Measurements from ENCODE around the gene EPS15. TPM values are rescaled to one million over a fixed set of nuclear protein-coding genes. Genes with fewer than 3 reads are reported as not detected.
"Not testable (repeated sequence)": the region's sequence is repeated elsewhere in the genome, so short reads cannot be mapped to it uniquely, and the experiment has no call there.

EPS15 gene
- total and polyA plus RNA-seq, 2 donors, result 28.9 to 35.3 TPM

- Histone ChIP-seq H3K27me3 (ENCODE audit: control insufficient read depth in 2 of 2, insufficient read depth in 1 of 2, low read length in 1 of 2) (no peaks in the 10 kb centered on the region), H3K4me1 (ENCODE audit: control insufficient read depth in 2 of 2, insufficient read depth in 2 of 2, low read length in 2 of 2) (no peaks in the 10 kb centered on the region), H3K27ac (ENCODE audit: low read depth in 1 of 2, low read length in 1 of 2) (no peak overlapping the region), H3K9me3 (ENCODE audit: control insufficient read depth in 2 of 2, insufficient read depth in 1 of 2, low read length in 1 of 2) (no peaks in the 10 kb centered on the region), H3K36me3 (ENCODE audit: control insufficient read depth in 2 of 2, insufficient read depth in 2 of 2, low read length in 1 of 2) (no peaks in the 10 kb centered on the region), H3K4me3 (ENCODE audit: low read length in 2 of 2) (no peak overlapping the region)
- 90% methylated on average over 3 of the region's 3 CpGs for WGBS
- DNase-seq (ENCODE audit: low read depth in 6 of 9, low spot score in 9 of 9), result no peak
These were observed 15.4 kb upstream of the EPS15 start for GRCh38 chr1:51534447-51534846.

- Histone ChIP-seq H3K27me3 (ENCODE audit: control insufficient read depth in 2 of 2, insufficient read depth in 1 of 2, low read length in 1 of 2) (no peaks in the 10 kb centered on the region), H3K9me3 (ENCODE audit: control insufficient read depth in 2 of 2, insufficient read depth in 1 of 2, low read length in 1 of 2) (no peaks in the 10 kb centered on the region), H3K4me3 (ENCODE audit: low read length in 2 of 2) (no peak overlapping the region), H3K4me1 (ENCODE audit: control insufficient read depth in 2 of 2, insufficient read depth in 2 of 2, low read length in 2 of 2) (no peaks in the 10 kb centered on the region), H3K36me3 (ENCODE audit: control insufficient read depth in 2 of 2, insufficient read depth in 2 of 2, low read length in 1 of 2) (no peaks in the 10 kb centered on the region), H3K27ac (ENCODE audit: low read depth in 1 of 2, low read length in 1 of 2) (no peak overlapping the region)
- WGBS, result 98% methylated on average over 1 of the region's 1 CpG
- no peak for DNase-seq (ENCODE audit: low read depth in 6 of 9, low spot score in 9 of 9)
These were observed 13.8 kb upstream of the EPS15 start for GRCh38 chr1:51532853-51533252.

- H3K4me3 ChIP-seq (ENCODE audit: low read length in 2 of 2); DNase-seq (ENCODE audit: low read depth in 6 of 9, low spot score in 9 of 9); H3K27ac ChIP-seq (ENCODE audit: low read depth in 1 of 2, low read length in 1 of 2); H3K27me3 ChIP-seq (ENCODE audit: control insufficient read depth in 2 of 2, insufficient read depth in 1 of 2, low read length in 1 of 2); H3K36me3 ChIP-seq (ENCODE audit: control insufficient read depth in 2 of 2, insufficient read depth in 2 of 2, low read length in 1 of 2); H3K4me1 ChIP-seq (ENCODE audit: control insufficient read depth in 2 of 2, insufficient read depth in 2 of 2, low read length in 2 of 2); H3K9me3 ChIP-seq (ENCODE audit: control insufficient read depth in 2 of 2, insufficient read depth in 1 of 2, low read length in 1 of 2): not testable (repeated sequence)
- 97% methylated on average over 4 of the region's 4 CpGs for WGBS
These were observed 11.4 kb upstream of the EPS15 start for GRCh38 chr1:51530447-51530846.

GRCh38 chr1:51527144-51527543 is 8.1 kb upstream of the EPS15 start:
- Histone ChIP-seq H3K9me3 (ENCODE audit: control insufficient read depth in 2 of 2, insufficient read depth in 1 of 2, low read length in 1 of 2) (no peaks in the 10 kb centered on the region), H3K4me1 (ENCODE audit: control insufficient read depth in 2 of 2, insufficient read depth in 2 of 2, low read length in 2 of 2) (no peaks in the 10 kb centered on the region), H3K36me3 (ENCODE audit: control insufficient read depth in 2 of 2, insufficient read depth in 2 of 2, low read length in 1 of 2) (no peaks in the 10 kb centered on the region)

GRCh38 chr1:51526248-51526647 is 7.2 kb upstream of the EPS15 start:
- no peak overlapping the region for H3K4me3 ChIP-seq (ENCODE audit: low read length in 2 of 2)
- no peaks in the 10 kb centered on the region for H3K27me3 ChIP-seq (ENCODE audit: control insufficient read depth in 2 of 2, insufficient read depth in 1 of 2, low read length in 1 of 2)
- H3K36me3 ChIP-seq (ENCODE audit: control insufficient read depth in 2 of 2, insufficient read depth in 2 of 2, low read length in 1 of 2), result no peaks in the 10 kb centered on the region
- 96% methylated on average over 3 of the region's 3 CpGs for WGBS
- no peaks in the 10 kb centered on the region for H3K9me3 ChIP-seq (ENCODE audit: control insufficient read depth in 2 of 2, insufficient read depth in 1 of 2, low read length in 1 of 2)
- H3K4me1 ChIP-seq (ENCODE audit: control insufficient read depth in 2 of 2, insufficient read depth in 2 of 2, low read length in 2 of 2), result no peaks in the 10 kb centered on the region
- DNase-seq (ENCODE audit: low read depth in 6 of 9, low spot score in 9 of 9), result no peak
- H3K27ac ChIP-seq (ENCODE audit: low read depth in 1 of 2, low read length in 1 of 2), result no peak overlapping the region

More at GRCh38 chr1:51527144-51527543, 8.1 kb upstream of the EPS15 start:
- no peak for DNase-seq (ENCODE audit: low read depth in 6 of 9, low spot score in 9 of 9)
- Histone ChIP-seq H3K27ac (ENCODE audit: low read depth in 1 of 2, low read length in 1 of 2) (no peak overlapping the region), H3K27me3 (ENCODE audit: control insufficient read depth in 2 of 2, insufficient read depth in 1 of 2, low read length in 1 of 2) (no peaks in the 10 kb centered on the region), H3K4me3 (ENCODE audit: low read length in 2 of 2) (no peak overlapping the region)

- peaks cover 0 to 4% of the 10 kb centered on the region in 2 donors for H3K4me1 ChIP-seq (ENCODE audit: control insufficient read depth in 2 of 2, insufficient read depth in 2 of 2, low read length in 2 of 2)
- no peaks in the 10 kb centered on the region for H3K27me3 ChIP-seq (ENCODE audit: control insufficient read depth in 2 of 2, insufficient read depth in 1 of 2, low read length in 1 of 2)
- no peak for DNase-seq (ENCODE audit: low read depth in 6 of 9, low spot score in 9 of 9)
- H3K4me3 ChIP-seq (ENCODE audit: low read length in 2 of 2), result no peak overlapping the region
- 94% methylated on average over 2 of the region's 2 CpGs for WGBS
- no peaks in the 10 kb centered on the region for H3K36me3 ChIP-seq (ENCODE audit: control insufficient read depth in 2 of 2, insufficient read depth in 2 of 2, low read length in 1 of 2)
- no peaks in the 10 kb centered on the region for H3K9me3 ChIP-seq (ENCODE audit: control insufficient read depth in 2 of 2, insufficient read depth in 1 of 2, low read length in 1 of 2)
- no peak overlapping the region for H3K27ac ChIP-seq (ENCODE audit: low read depth in 1 of 2, low read length in 1 of 2)
These were observed 6.2 kb upstream of the EPS15 start for GRCh38 chr1:51525295-51525694.

- WGBS, result 97% methylated on average over 1 of the region's 1 CpG
- H3K27ac ChIP-seq (ENCODE audit: low read depth in 1 of 2, low read length in 1 of 2), result no peak overlapping the region
- H3K36me3 ChIP-seq (ENCODE audit: control insufficient read depth in 2 of 2, insufficient read depth in 2 of 2, low read length in 1 of 2), result no peaks in the 10 kb centered on the region
- DNase-seq (ENCODE audit: low read depth in 6 of 9, low spot score in 9 of 9), result no peak
- H3K27me3 ChIP-seq (ENCODE audit: control insufficient read depth in 2 of 2, insufficient read depth in 1 of 2, low read length in 1 of 2), result no peaks in the 10 kb centered on the region
- H3K4me1 ChIP-seq (ENCODE audit: control insufficient read depth in 2 of 2, insufficient read depth in 2 of 2, low read length in 2 of 2), result peaks cover 0 to 4% of the 10 kb centered on the region in 2 donors
- no peaks in the 10 kb centered on the region for H3K9me3 ChIP-seq (ENCODE audit: control insufficient read depth in 2 of 2, insufficient read depth in 1 of 2, low read length in 1 of 2)
- no peak overlapping the region for H3K4me3 ChIP-seq (ENCODE audit: low read length in 2 of 2)
These were observed 5.8 kb upstream of the EPS15 start for GRCh38 chr1:51524817-51525216.

- H3K36me3 ChIP-seq (ENCODE audit: control insufficient read depth in 2 of 2, insufficient read depth in 2 of 2, low read length in 1 of 2), result no peaks in the 10 kb centered on the region
- H3K9me3 ChIP-seq (ENCODE audit: control insufficient read depth in 2 of 2, insufficient read depth in 1 of 2, low read length in 1 of 2), result no peaks in the 10 kb centered on the region
- H3K27me3 ChIP-seq (ENCODE audit: control insufficient read depth in 2 of 2, insufficient read depth in 1 of 2, low read length in 1 of 2), result no peaks in the 10 kb centered on the region
- peaks cover 0 to 4% of the 10 kb centered on the region in 2 donors for H3K4me1 ChIP-seq (ENCODE audit: control insufficient read depth in 2 of 2, insufficient read depth in 2 of 2, low read length in 2 of 2)
- WGBS, result 98% methylated on average over 4 of the region's 4 CpGs
- H3K4me3 ChIP-seq (ENCODE audit: low read length in 2 of 2), result no peak overlapping the region
- no peak overlapping the region for H3K27ac ChIP-seq (ENCODE audit: low read depth in 1 of 2, low read length in 1 of 2)
- DNase-seq (ENCODE audit: low read depth in 6 of 9, low spot score in 9 of 9), result no peak
These were observed 4.9 kb upstream of the EPS15 start for GRCh38 chr1:51523931-51524330.

- no peaks in the 10 kb centered on the region for H3K9me3 ChIP-seq (ENCODE audit: control insufficient read depth in 2 of 2, insufficient read depth in 1 of 2, low read length in 1 of 2)
- no peak overlapping the region for H3K4me3 ChIP-seq (ENCODE audit: low read length in 2 of 2)
- WGBS, result 23% methylated on average over 3 of the region's 3 CpGs
- peaks cover 7 to 14% of the 10 kb centered on the region in 2 donors for H3K4me1 ChIP-seq (ENCODE audit: control insufficient read depth in 2 of 2, insufficient read depth in 2 of 2, low read length in 2 of 2)
- H3K36me3 ChIP-seq (ENCODE audit: control insufficient read depth in 2 of 2, insufficient read depth in 2 of 2, low read length in 1 of 2), result no peaks in the 10 kb centered on the region
- no peak overlapping the region for H3K27ac ChIP-seq (ENCODE audit: low read depth in 1 of 2, low read length in 1 of 2)
- DNase-seq (ENCODE audit: low read depth in 6 of 9, low spot score in 9 of 9), result peak in 1 of 9 donors; percentile 25
- H3K27me3 ChIP-seq (ENCODE audit: control insufficient read depth in 2 of 2, insufficient read depth in 1 of 2, low read length in 1 of 2), result no peaks in the 10 kb centered on the region
These were observed 1.7 kb upstream of the EPS15 start for GRCh38 chr1:51520700-51521248.

Data from thymus (tissue), 11 donors.